Panc1 (cell line): ENCODE results near the gene MCOLN1. TPM values are rescaled to one million over a fixed set of nuclear protein-coding genes. Genes with fewer than 3 reads are reported as not detected.
A peak's percentile ranks its signal among the peaks of the same experiment; 100 is the strongest.

Experiments used
- ATAC-seq: fragments of 200-7000 bp; cut with Tn5 transposase; 2 replicates; pipeline ENCODE4 v1.9.1; 2020; ENCODE audit warnings: mild to moderate bottlenecking, moderate library complexity
- BruUV-seq: library from RNA; stranded (reverse); fragments of 400-500 nt; replicated peaks from 2 replicates; lab custom pipeline; 2021; lab: Mats Ljungman, UMichigan
- CTCF ChIA-PET: fragments of 300-600 bp; sonication (Branson Sonifier 250); formaldehyde crosslinking; loops from one replicate; lab custom pipeline; 2022; ENCODE audit warnings: antibody characterized with exemption; lab: Charles Lee
- POLR2A ChIA-PET: fragments of 300-600 bp; sonication (Branson Sonifier 250); formaldehyde crosslinking; loops from one replicate; lab custom pipeline; 2022; ENCODE audit warnings: antibody characterized with exemption; lab: Charles Lee
- DNase-seq: peaks from one replicate; pipeline ENCODE4 v3.0.0-alpha.2; 2010; ENCODE audit warnings: low read depth, low spot score
- H3K27ac ChIP-seq: 2 replicates; pipeline ENCODE4 v1.5.1; 2011; ENCODE audit warnings: mild to moderate bottlenecking, low read length, inconsistent platforms
- H3K27me3 ChIP-seq: fragments of 200-500 bp; sonication (Bioruptor generic); 2 replicates; pipeline ENCODE4 v1.6.0; 2014; ENCODE audit warnings: low read length, inconsistent platforms; ENCODE audit not compliant: control insufficient read depth, insufficient read depth
- H3K36me3 ChIP-seq: fragments of 200-500 bp; sonication (Bioruptor generic); 2 replicates; pipeline ENCODE4 v1.5.1; 2014; ENCODE audit warnings: inconsistent platforms, mild to moderate bottlenecking, low read length, moderate library complexity; ENCODE audit not compliant: control insufficient read depth, insufficient read depth
- H3K4me1 ChIP-seq: 2 replicates; pipeline ENCODE4 v1.5.1; 2011; ENCODE audit warnings: inconsistent platforms, mild to moderate bottlenecking, low read length, moderate library complexity; ENCODE audit not compliant: control insufficient read depth, insufficient read depth
- H3K4me3 ChIP-seq, 2 experiments: 2 replicates each; pipeline ENCODE4 v1.5.1; 2011 to 2012; ENCODE audit warnings: low read depth in 2 of 2, low read length in 2 of 2, mild to moderate bottlenecking in 2 of 2, inconsistent platforms in 1 of 2, moderate library complexity in 1 of 2
- H3K9me3 ChIP-seq: fragments of 200-500 bp; sonication (Bioruptor generic); 2 replicates; pipeline ENCODE4 v1.5.1; 2014; ENCODE audit warnings: low read depth, mild to moderate bottlenecking, inconsistent platforms, low read length, moderate library complexity; ENCODE audit not compliant: control insufficient read depth, insufficient read depth
- CTCF ChIP-seq: fragments of 450-650 bp; IDR thresholded peaks from 2 replicates; pipeline ENCODE4 v1.5.1; 2017; ENCODE audit warnings: mild to moderate bottlenecking
- POLR2AphosphoS5 ChIP-seq: IDR thresholded peaks from 2 replicates; pipeline ENCODE4 v1.6.1; 2012; ENCODE audit warnings: mild to moderate bottlenecking, low read depth, low read length, moderate library complexity
- REST ChIP-seq, 2 experiments: IDR thresholded peaks; 2 replicates each; pipeline ENCODE4 v1.6.1; 2011 to 2012; ENCODE audit warnings: low read depth in 2 of 2, control low read depth in 1 of 2, low read length in 1 of 2, mild to moderate bottlenecking in 1 of 2, moderate library complexity in 1 of 2; ENCODE audit not compliant: insufficient read depth in 1 of 2
- SIN3A ChIP-seq: IDR thresholded peaks from 2 replicates; pipeline ENCODE4 v1.6.1; 2012; ENCODE audit warnings: low read depth, mild to moderate bottlenecking, low read length, moderate library complexity, borderline replicate concordance; ENCODE audit not compliant: insufficient read depth
- TCF7L2 ChIP-seq: IDR thresholded peaks from 2 replicates; pipeline ENCODE4 v1.6.1; 2011; ENCODE audit warnings: mild to moderate bottlenecking, low read depth, low read length, inconsistent platforms
- in situ Hi-C: cut with HindIII; loops from 2 replicates; pipeline ENCODE4 v1.10.0; 2016; ENCODE audit warnings: low sequenced_read_pairs, low pct_unique_long_range_greater_than_20kb
- intact Hi-C: fragments of 100-400 bp; cut with micrococcal nuclease; formaldehyde crosslinking; loops from one replicate; pipeline ENCODE4 v1.10.0; 2022; ENCODE audit not compliant: unreplicated experiment
- total RNA-seq: library from RNA; stranded (reverse); gene quantifications from one replicate; pipeline ENCODE4 v1.2.1, GENCODE V29; 2021; ENCODE audit not compliant: unreplicated experiment

Gene MCOLN1
- total RNA-seq, 1 experiment from 2014 or later = 28.0 TPM

GRCh38 chr19:7486923-7487322 lies 35.5 kb upstream of the MCOLN1 start:
- no peak overlapping the region for H3K4me3 ChIP-seq
- in situ Hi-C loops (no loop called here), intact Hi-C loops (no loop called here)
- BruUV-seq = no TSS peak
- ATAC-seq = no peak
- H3K27ac ChIP-seq = no peak overlapping the region
- no peaks in the 10 kb centered on the region for H3K27me3 ChIP-seq
- ChIA-PET POLR2A (no interaction called here), CTCF (interaction anchor here (0.6 kb wide), 1 partner anchor 198 kb away, joined by 3 read pairs; no protein-coding TSS in a partner anchor)
- DNase-seq = no peak
- peaks cover 6% of the 10 kb centered on the region for H3K4me1 ChIP-seq
- H3K9me3 ChIP-seq = no peaks in the 10 kb centered on the region
- H3K36me3 ChIP-seq = no peaks in the 10 kb centered on the region
- TF ChIP-seq TCF7L2 (no peak), CTCF (no peak), SIN3A (no peak), REST (IDR thresholded peaks at IDR 0.05; ENCODE audit: insufficient read depth in 1 of 2, low read depth in 2 of 2, low read length in 1 of 2) (no peak), POLR2AphosphoS5 (no peak)

- peak within 1 kb of the TSS; percentile 55 to 61 for H3K4me3 ChIP-seq
- ChIA-PET POLR2A (no interaction called here), CTCF (no interaction called here)
- in situ Hi-C loops (no loop called here), intact Hi-C loops (no loop called here)
- no peak for TF ChIP-seq CTCF
- TF ChIP-seq POLR2AphosphoS5 = no peak; the same call in 1 of the 2 replicates
- TF ChIP-seq REST (IDR thresholded peaks at IDR 0.05; ENCODE audit: insufficient read depth in 1 of 2, low read depth in 2 of 2, low read length in 1 of 2) = peak in 1 of 2 experiments; percentile 52; a peak in 1 of 4 replicates
- 0 out of 2 replicates have a peak, but pooled peaks have one; percentile 24 for TF ChIP-seq TCF7L2
- TF ChIP-seq SIN3A = peak; percentile 74; the same call in 1 of the 2 replicates
- BruUV-seq = no TSS peak
- peak; percentile 98 for ATAC-seq
- no peaks in the 10 kb centered on the region for H3K9me3 ChIP-seq
- peaks cover 6% of the 10 kb centered on the region for H3K4me1 ChIP-seq
- H3K27me3 ChIP-seq = no peaks in the 10 kb centered on the region
- DNase-seq = peak; percentile 39
- no peaks in the 10 kb centered on the region for H3K36me3 ChIP-seq
- H3K27ac ChIP-seq = peak within 1 kb of the TSS; percentile 90
Measured at GRCh38 chr19:7488736-7489353, 33.6 kb upstream of the MCOLN1 start, which contains the start of gene PEX11G. Gene PEX11G, minus strand, starts transcription at chr19:7489035. Its CDS starts 25 bp downstream, at chr19:7489010.
